Measurements from ENCODE around the gene MSRB3. TPM values are rescaled to one million over a fixed set of nuclear protein-coding genes. Genes with fewer than 3 reads are reported as not detected.

The MSRB3 gene
- total and polyA plus RNA-seq, 2 experiments from 2014 or later = 16.9 to 19.2 TPM

- H2AFZ ChIP-seq = no peak overlapping the region
- no peaks in the 10 kb centered on the region for H3K79me2 ChIP-seq
- no peaks in the 10 kb centered on the region for H3K9me3 ChIP-seq (ENCODE audit: low read depth)
- H3K9me2 ChIP-seq (replicated peaks; ENCODE audit: insufficient read depth) = no peaks in the 10 kb centered on the region
- H3K36me3 ChIP-seq (replicated peaks; ENCODE audit: insufficient read depth, low read depth) = no peaks in the 10 kb centered on the region
- no peak for DNase-seq (ENCODE audit: low spot score)
- H4K20me1 ChIP-seq (ENCODE audit: insufficient read depth, poor library complexity, severe bottlenecking) = no peaks in the 10 kb centered on the region
- TF ChIP-seq, protein P1, sequence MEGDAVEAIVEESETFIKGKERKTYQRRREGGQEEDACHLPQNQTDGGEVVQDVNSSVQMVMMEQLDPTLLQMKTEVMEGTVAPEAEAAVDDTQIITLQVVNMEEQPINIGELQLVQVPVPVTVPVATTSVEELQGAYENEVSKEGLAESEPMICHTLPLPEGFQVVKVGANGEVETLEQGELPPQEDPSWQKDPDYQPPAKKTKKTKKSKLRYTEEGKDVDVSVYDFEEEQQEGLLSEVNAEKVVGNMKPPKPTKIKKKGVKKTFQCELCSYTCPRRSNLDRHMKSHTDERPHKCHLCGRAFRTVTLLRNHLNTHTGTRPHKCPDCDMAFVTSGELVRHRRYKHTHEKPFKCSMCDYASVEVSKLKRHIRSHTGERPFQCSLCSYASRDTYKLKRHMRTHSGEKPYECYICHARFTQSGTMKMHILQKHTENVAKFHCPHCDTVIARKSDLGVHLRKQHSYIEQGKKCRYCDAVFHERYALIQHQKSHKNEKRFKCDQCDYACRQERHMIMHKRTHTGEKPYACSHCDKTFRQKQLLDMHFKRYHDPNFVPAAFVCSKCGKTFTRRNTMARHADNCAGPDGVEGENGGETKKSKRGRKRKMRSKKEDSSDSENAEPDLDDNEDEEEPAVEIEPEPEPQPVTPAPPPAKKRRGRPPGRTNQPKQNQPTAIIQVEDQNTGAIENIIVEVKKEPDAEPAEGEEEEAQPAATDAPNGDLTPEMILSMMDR (IDR thresholded peaks at IDR 0.05; ENCODE audit: poor library complexity) = no peak
- TF ChIP-seq EZH2 (IDR thresholded peaks at IDR 0.05; ENCODE audit: borderline replicate concordance) (no peak), EZH2phosphoT487 (IDR thresholded peaks at IDR 0.05; ENCODE audit: low read depth, severe bottlenecking, unreplicated experiment) (no peak)
- no peaks in the 10 kb centered on the region for H3K27me3 ChIP-seq
- H3K4me3 ChIP-seq = no peak overlapping the region
- H3K4me2 ChIP-seq = no peak overlapping the region
- H3K27ac ChIP-seq = no peak overlapping the region
- H3K4me1 ChIP-seq (ENCODE audit: insufficient read depth) = peaks cover 15% of the 10 kb centered on the region
Observed at GRCh38 chr12:65490250-65490649, 211.8 kb downstream of the MSRB3 start.

DNA sequence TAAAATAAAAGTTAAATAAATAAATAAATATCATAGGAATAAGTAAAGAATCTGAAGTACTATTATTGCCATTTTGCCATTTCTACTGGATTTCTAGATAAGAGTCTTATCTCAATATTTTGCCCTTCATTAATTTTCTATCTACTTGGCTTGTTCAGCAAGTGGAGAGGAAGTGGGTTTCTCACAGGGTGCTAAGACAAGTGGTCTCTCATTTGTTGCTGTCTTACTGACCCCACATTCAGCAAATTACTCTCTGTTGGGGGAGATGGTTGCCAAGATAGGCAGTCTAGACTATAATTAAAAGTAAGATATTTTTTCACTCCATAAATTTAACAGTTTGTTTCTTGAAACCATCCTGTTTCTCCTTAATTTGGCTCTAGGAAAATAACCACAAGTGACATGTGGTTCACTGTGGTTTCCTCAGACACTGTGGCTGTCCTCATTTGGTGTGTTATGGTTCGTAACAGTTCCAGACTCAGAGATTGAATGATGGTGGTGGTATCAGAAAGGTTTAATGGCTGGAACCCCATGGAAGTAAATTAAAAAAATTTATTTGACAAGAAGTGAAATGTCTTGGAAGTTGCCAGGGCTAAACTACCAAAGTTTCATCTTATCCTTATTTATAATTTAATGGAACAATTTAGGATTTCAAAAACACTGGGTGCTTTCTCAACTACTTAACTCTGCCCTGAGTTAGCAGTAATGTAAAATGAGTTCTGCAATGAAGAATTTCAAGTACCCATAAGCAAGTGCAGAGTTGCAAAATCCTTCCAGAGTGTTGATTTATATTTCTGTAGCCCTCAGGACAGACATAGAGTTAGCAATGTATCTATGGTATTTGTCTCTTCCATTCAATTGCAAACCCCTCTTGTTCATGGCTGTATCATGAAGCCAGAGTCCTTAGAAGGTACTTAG lies 214.8 kb downstream of the MSRB3 start:
- H3K4me3 ChIP-seq = no peak overlapping the region
- no peaks in the 10 kb centered on the region for H3K27me3 ChIP-seq
- DNase-seq (ENCODE audit: low spot score) = no peak
- H3K36me3 ChIP-seq (replicated peaks; ENCODE audit: insufficient read depth, low read depth) = no peaks in the 10 kb centered on the region
- no peaks in the 10 kb centered on the region for H3K79me2 ChIP-seq
- H3K9me3 ChIP-seq (ENCODE audit: low read depth) = no peaks in the 10 kb centered on the region
- no peaks in the 10 kb centered on the region for H3K9me2 ChIP-seq (replicated peaks; ENCODE audit: insufficient read depth)
- no peak overlapping the region for H3K4me2 ChIP-seq
- WGBS (ENCODE audit: low lambda C conversion rate, missing lambda C conversion rate) = 100% methylated on average over 1 of the region's 1 CpG
- H2AFZ ChIP-seq = no peak overlapping the region
- peak overlapping the region; percentile 41 for H3K27ac ChIP-seq
- no peak for TF ChIP-seq EZH2 (IDR thresholded peaks at IDR 0.05; ENCODE audit: borderline replicate concordance)
- TF ChIP-seq EZH2phosphoT487 (IDR thresholded peaks at IDR 0.05; ENCODE audit: low read depth, severe bottlenecking, unreplicated experiment) = no peak
- TF ChIP-seq, protein P1 (IDR thresholded peaks at IDR 0.05; ENCODE audit: poor library complexity) = no peak
- H3K4me1 ChIP-seq (ENCODE audit: insufficient read depth) = peaks cover 15% of the 10 kb centered on the region
- no peaks in the 10 kb centered on the region for H4K20me1 ChIP-seq (ENCODE audit: insufficient read depth, poor library complexity, severe bottlenecking)

- Histone ChIP-seq H3K4me1 (ENCODE audit: insufficient read depth) (peaks cover 15% of the 10 kb centered on the region), H3K4me3 (no peak overlapping the region), H3K27me3 (no peaks in the 10 kb centered on the region), H3K27ac (peak overlapping the region; percentile 41), H3K4me2 (no peak overlapping the region), H3K79me2 (no peaks in the 10 kb centered on the region), H3K9me2 (replicated peaks; ENCODE audit: insufficient read depth) (no peaks in the 10 kb centered on the region), H3K9me3 (ENCODE audit: low read depth) (no peaks in the 10 kb centered on the region), H3K36me3 (replicated peaks; ENCODE audit: insufficient read depth, low read depth) (no peaks in the 10 kb centered on the region), H4K20me1 (ENCODE audit: insufficient read depth, poor library complexity, severe bottlenecking) (no peaks in the 10 kb centered on the region), H2AFZ (no peak overlapping the region)
- DNase-seq (ENCODE audit: low spot score) = no peak
- TF ChIP-seq EZH2phosphoT487 (IDR thresholded peaks at IDR 0.05; ENCODE audit: low read depth, severe bottlenecking, unreplicated experiment) = no peak
- TF ChIP-seq EZH2 (IDR thresholded peaks at IDR 0.05; ENCODE audit: borderline replicate concordance) = no peak
- TF ChIP-seq, protein P1 (IDR thresholded peaks at IDR 0.05; ENCODE audit: poor library complexity) = no peak
- 6% methylated on average over 1 of the region's 1 CpG for WGBS (ENCODE audit: low lambda C conversion rate, missing lambda C conversion rate)
Observed at GRCh38 chr12:65493913-65494245, 215.4 kb downstream of the MSRB3 start.

All from hepatocyte (in vitro differentiated cells).